RWPE2 (cell line): ENCODE measurements around the gene ARL10.
"Not testable (repeated sequence)": the region's sequence is repeated elsewhere in the genome, so short reads cannot be mapped to it uniquely, and the experiment has no call there.

ENCODE experiments used
- ATAC-seq: fragments of 200-7000 bp; cut with Tn5 transposase; 3 replicates; pipeline ENCODE4 v1.9.1; 2021; ENCODE audit warnings: low read depth
- DNase-seq: peaks from one replicate; pipeline ENCODE4 v3.0.0-alpha.2; 2020; ENCODE audit warnings: low spot score
- H3K27ac ChIP-seq: fragments of 450-650 bp; 2 replicates; pipeline ENCODE4 v1.5.1; 2017; ENCODE audit warnings: mild to moderate bottlenecking; ENCODE audit not compliant: poor library complexity, severe bottlenecking
- H3K27me3 ChIP-seq: fragments of 250-450 bp; sonication (Bioruptor Pico); 2 replicates; pipeline ENCODE4 v1.5.1; 2021; ENCODE audit warnings: mild to moderate bottlenecking, moderate library complexity; ENCODE audit not compliant: insufficient read depth, poor library complexity, severe bottlenecking
- H3K36me3 ChIP-seq: fragments of 250-450 bp; sonication (Bioruptor Pico); 2 replicates; pipeline ENCODE4 v1.5.1; 2020; ENCODE audit warnings: low read depth, mild to moderate bottlenecking, moderate library complexity
- H3K4me1 ChIP-seq: fragments of 250-450 bp; sonication (Bioruptor Pico); 2 replicates; pipeline ENCODE4 v1.5.1; 2021; ENCODE audit warnings: mild to moderate bottlenecking, moderate library complexity; ENCODE audit not compliant: insufficient read depth, poor library complexity, severe bottlenecking
- H3K4me3 ChIP-seq: fragments of 250-450 bp; sonication (Bioruptor Pico); 2 replicates; pipeline ENCODE4 v1.5.1; 2021; ENCODE audit warnings: mild to moderate bottlenecking, moderate library complexity; ENCODE audit not compliant: severe bottlenecking
- H3K9me3 ChIP-seq: fragments of 250-450 bp; sonication (Bioruptor Pico); 2 replicates; pipeline ENCODE4 v1.5.1; 2021; ENCODE audit warnings: mild to moderate bottlenecking, moderate library complexity; ENCODE audit not compliant: severe bottlenecking
- TF ChIP-seq, protein P1 (sequence below): fragments of 450-650 bp; IDR thresholded peaks from one replicate; pipeline ENCODE4 v1.5.1; 2017; ENCODE audit warnings: mild to moderate bottlenecking, moderate library complexity; ENCODE audit not compliant: poor library complexity, severe bottlenecking

Gene ARL10

DNA sequence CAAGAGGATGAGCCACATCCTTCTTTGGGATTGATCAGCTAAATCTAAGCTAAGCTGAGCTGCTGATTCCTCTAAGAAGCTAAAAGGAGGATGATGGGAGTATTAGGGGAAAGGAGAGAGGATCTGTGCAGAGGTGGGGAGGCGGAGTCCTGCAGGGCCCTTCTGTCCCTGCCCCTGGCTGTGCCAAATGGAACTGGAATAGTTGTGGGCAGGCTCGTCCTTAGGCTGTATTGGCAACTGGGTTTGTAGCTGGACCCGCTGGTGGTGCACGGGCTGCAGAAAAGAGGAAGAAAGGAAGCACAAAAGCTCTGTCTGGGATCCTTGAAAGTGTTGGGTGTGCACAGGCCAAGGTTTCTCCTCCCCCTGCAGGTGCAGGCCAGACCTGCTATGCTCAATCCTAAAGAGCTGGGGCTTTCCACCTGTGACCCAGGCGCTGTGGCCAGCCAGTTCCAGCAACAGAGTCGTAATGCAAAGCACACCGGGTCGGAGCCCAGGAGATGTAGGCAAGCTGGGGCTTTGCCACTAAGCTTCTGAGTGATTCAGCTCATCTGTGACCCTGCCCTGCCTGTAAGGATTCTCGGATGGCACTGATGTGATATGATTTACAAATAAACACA is 41.3 kb downstream of the ARL10 start:
- TF ChIP-seq, protein P1, sequence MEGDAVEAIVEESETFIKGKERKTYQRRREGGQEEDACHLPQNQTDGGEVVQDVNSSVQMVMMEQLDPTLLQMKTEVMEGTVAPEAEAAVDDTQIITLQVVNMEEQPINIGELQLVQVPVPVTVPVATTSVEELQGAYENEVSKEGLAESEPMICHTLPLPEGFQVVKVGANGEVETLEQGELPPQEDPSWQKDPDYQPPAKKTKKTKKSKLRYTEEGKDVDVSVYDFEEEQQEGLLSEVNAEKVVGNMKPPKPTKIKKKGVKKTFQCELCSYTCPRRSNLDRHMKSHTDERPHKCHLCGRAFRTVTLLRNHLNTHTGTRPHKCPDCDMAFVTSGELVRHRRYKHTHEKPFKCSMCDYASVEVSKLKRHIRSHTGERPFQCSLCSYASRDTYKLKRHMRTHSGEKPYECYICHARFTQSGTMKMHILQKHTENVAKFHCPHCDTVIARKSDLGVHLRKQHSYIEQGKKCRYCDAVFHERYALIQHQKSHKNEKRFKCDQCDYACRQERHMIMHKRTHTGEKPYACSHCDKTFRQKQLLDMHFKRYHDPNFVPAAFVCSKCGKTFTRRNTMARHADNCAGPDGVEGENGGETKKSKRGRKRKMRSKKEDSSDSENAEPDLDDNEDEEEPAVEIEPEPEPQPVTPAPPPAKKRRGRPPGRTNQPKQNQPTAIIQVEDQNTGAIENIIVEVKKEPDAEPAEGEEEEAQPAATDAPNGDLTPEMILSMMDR, result no peak
- Histone ChIP-seq H3K4me3 (no peak overlapping the region), H3K36me3 (peaks cover 74% of the 10 kb centered on the region), H3K27ac (no peak overlapping the region), H3K4me1 (peaks cover 25% of the 10 kb centered on the region), H3K9me3 (no peaks in the 10 kb centered on the region), H3K27me3 (no peaks in the 10 kb centered on the region)
- DNase-seq (no peak), ATAC-seq (no peak)

DNA sequence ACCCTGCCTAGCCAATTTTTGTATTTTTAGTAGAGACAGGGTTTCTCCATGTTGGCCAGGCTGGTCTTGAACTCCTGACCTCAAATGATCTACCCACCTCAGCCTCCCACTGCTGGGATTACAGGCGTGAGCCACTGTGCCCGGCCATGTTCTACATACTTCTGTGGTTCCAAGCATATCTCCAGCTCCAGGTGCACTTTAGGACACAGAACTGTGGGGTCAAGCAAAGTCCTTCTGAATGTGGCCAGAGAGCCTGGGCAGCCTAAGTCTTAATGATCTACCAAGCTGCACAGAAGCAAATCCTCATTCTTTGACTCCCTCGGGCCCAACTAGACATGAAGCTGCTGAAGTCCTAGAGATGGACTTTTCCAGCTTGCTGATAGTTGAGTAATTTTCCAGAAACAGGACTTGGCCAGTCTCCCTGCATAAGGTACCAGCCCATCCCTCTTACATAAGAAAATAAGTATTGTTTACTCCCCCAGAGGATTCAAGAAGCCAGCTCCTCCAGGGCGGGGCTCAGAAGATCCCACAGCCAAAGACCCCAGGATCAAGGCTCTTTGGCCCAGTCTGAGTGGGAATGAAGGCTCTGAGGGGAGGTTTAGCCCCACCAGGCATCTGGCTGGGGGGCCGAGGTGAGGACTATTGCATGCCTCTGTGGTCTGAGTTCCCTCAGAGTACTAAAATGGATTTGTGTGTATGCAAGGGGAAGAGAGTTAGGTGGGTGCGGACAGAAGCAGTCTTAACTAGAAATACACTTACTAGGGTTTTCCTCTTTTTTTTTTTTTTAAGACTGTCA is 42.4 kb downstream of the ARL10 start:
- Histone ChIP-seq H3K9me3 (no peaks in the 10 kb centered on the region), H3K4me3 (no peak overlapping the region), H3K27ac (no peak overlapping the region), H3K36me3 (peaks cover 71% of the 10 kb centered on the region), H3K4me1 (peaks cover 32% of the 10 kb centered on the region), H3K27me3 (no peaks in the 10 kb centered on the region)
- no peak for DNase-seq
- TF ChIP-seq, protein P1, result no peak
- no peak for ATAC-seq

DNA sequence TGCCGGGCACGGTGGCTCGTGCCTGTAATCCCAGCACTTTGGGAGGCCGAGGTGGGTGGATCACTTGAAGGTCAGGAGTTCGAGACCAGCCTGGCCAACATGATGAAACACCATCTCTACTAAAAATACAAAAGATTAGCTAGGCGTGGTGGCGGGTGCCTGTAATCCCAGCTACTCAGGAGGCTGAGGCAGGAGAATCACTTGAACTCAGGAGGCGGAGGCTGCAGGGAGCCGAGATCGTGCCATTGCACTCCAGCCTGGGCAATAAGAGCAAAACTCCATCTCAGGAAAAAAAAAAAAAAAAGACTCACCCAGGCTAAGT is 42.9 kb downstream of the ARL10 start:
- Histone ChIP-seq H3K36me3 (peaks cover 71% of the 10 kb centered on the region), H3K4me1 (peaks cover 37% of the 10 kb centered on the region)
- not testable (repeated sequence) for H3K27me3 ChIP-seq, H3K27ac ChIP-seq, DNase-seq, H3K4me3 ChIP-seq, ATAC-seq, H3K9me3 ChIP-seq

DNA sequence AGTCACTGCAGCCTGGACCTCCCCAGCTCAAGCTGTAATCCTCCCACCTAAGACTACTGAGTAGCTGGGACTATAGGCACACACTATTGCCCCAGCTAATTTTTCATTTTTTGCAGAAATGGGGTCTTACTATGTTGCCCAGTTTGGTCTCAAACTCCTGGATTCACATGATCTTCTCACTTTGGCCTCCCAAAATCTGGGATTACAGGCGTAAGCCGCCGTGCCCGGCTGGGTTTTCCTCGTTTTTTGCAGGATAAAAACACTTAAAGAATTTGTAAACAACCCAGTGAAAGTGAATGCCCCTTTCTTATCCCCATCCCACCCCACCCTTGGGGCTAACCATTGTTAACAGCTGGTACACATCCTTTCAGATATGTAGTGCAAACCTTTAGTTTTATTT is 43.3 kb downstream of the ARL10 start:
- Histone ChIP-seq H3K36me3 (peaks cover 68% of the 10 kb centered on the region), H3K4me3 (no peak overlapping the region), H3K9me3 (no peaks in the 10 kb centered on the region), H3K27ac (no peak overlapping the region), H3K4me1 (peaks cover 41% of the 10 kb centered on the region), H3K27me3 (no peaks in the 10 kb centered on the region)
- no peak for DNase-seq
- ATAC-seq, result no peak
- TF ChIP-seq, protein P1, result no peak

DNA sequence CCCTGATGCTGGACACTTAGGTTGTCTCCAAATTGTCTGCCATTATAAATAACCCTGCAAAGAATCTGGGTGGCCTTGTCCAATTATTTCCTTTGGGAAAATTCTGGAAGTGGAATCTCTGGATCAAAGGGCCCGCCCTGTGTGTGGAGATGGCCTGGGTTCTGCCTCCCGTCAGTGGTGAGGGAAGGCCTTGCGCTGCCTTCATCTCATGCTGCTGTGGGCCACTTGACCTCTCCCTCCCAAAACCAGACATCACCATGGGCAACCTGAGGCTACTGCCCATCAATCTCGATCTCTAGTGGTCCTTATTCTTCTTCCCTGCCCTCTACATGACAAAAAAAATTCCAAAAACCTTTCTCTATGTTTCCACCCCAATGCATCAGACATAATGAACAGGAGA is 44.5 kb downstream of the ARL10 start:
- Histone ChIP-seq H3K27ac (peak overlapping the region; percentile 94), H3K27me3 (no peaks in the 10 kb centered on the region), H3K9me3 (no peaks in the 10 kb centered on the region), H3K4me3 (no peak overlapping the region), H3K4me1 (peaks cover 47% of the 10 kb centered on the region), H3K36me3 (peaks cover 62% of the 10 kb centered on the region)
- DNase-seq (peak; percentile 27), ATAC-seq (no peak)
- TF ChIP-seq, protein P1, result no peak
